OCI-LY1 (cell line): Measurements from ENCODE around the gene ABTB2.

ENCODE experiments used
- CTCF ChIP-seq: fragments of 200-600 bp; sonication (generic), shearing (Covaris generic); IDR thresholded peaks from 2 replicates; pipeline ENCODE4 v1.5.1; 2017; ENCODE audit warnings: mild to moderate bottlenecking, antibody characterized with exemption, low read length, moderate library complexity, mixed read lengths
- EZH2 ChIP-seq: fragments of 200-600 bp; sonication (generic), shearing (Covaris generic); IDR thresholded peaks from 2 replicates; pipeline ENCODE4 v1.8.0; 2017; ENCODE audit warnings: borderline replicate concordance, mixed run types, mild to moderate bottlenecking, antibody characterized with exemption, low read length, moderate library complexity, mixed read lengths

- TF ChIP-seq CTCF: no peak
- no peak for TF ChIP-seq EZH2
These were observed 12.9 kb downstream of the ABTB2 start for GRCh38 chr11:34344768-34345539.
